ENCODE measurements around the gene PON3. TPM values are rescaled to one million over a fixed set of nuclear protein-coding genes. Genes with fewer than 3 reads are reported as not detected.

Gene PON3
- total and polyA plus RNA-seq, 12 donors: 0.23 to 2.7 (median 0.64) TPM; not detected in 1

DNA sequence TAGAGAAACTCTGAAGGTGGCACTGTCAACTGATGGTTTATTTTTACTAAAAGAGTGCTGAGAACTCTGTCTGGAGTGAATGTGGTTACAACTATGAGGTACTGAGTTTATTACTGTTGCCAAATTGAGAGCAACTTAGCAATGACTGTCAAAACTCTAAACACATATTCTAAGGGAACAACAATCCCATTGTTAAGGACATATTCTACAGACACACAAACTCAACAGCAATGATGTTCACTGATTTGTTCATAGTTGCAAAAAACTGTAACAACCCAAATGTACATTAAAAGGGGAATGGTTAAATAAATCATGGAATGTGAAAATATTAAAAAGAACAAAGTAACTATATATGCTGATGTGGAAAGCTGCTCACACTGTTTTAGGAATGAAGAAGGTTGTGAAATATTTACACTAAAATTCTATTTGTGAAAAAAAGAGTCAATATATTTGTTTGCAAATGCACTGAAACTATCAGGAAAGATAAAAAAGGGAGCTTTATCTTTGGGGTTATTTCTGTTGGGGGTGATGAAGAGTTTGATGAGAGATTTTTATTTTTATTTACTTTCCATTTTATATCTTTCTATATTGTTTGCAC is 25.8 kb upstream of the PON3 start:
- H3K4me1 ChIP-seq: peaks cover 0 to 12% (median 0%) of the 10 kb centered on the region in 9 donors
- H3K27me3 ChIP-seq: no peaks in the 10 kb centered on the region
- peaks cover 0 to 24% (median 0%) of the 10 kb centered on the region in 9 donors for H3K36me3 ChIP-seq
- TF ChIP-seq, protein P1, sequence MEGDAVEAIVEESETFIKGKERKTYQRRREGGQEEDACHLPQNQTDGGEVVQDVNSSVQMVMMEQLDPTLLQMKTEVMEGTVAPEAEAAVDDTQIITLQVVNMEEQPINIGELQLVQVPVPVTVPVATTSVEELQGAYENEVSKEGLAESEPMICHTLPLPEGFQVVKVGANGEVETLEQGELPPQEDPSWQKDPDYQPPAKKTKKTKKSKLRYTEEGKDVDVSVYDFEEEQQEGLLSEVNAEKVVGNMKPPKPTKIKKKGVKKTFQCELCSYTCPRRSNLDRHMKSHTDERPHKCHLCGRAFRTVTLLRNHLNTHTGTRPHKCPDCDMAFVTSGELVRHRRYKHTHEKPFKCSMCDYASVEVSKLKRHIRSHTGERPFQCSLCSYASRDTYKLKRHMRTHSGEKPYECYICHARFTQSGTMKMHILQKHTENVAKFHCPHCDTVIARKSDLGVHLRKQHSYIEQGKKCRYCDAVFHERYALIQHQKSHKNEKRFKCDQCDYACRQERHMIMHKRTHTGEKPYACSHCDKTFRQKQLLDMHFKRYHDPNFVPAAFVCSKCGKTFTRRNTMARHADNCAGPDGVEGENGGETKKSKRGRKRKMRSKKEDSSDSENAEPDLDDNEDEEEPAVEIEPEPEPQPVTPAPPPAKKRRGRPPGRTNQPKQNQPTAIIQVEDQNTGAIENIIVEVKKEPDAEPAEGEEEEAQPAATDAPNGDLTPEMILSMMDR (IDR thresholded peaks at IDR 0.05): no peak
- no peak for DNase-seq
- no peak for ATAC-seq
- no peaks in the 10 kb centered on the region for H3K9me3 ChIP-seq
- H3K4me3 ChIP-seq: no peak overlapping the region
- intact Hi-C loops (cut with DNase I): no loop called here
- H3K27ac ChIP-seq: no peak overlapping the region

DNA sequence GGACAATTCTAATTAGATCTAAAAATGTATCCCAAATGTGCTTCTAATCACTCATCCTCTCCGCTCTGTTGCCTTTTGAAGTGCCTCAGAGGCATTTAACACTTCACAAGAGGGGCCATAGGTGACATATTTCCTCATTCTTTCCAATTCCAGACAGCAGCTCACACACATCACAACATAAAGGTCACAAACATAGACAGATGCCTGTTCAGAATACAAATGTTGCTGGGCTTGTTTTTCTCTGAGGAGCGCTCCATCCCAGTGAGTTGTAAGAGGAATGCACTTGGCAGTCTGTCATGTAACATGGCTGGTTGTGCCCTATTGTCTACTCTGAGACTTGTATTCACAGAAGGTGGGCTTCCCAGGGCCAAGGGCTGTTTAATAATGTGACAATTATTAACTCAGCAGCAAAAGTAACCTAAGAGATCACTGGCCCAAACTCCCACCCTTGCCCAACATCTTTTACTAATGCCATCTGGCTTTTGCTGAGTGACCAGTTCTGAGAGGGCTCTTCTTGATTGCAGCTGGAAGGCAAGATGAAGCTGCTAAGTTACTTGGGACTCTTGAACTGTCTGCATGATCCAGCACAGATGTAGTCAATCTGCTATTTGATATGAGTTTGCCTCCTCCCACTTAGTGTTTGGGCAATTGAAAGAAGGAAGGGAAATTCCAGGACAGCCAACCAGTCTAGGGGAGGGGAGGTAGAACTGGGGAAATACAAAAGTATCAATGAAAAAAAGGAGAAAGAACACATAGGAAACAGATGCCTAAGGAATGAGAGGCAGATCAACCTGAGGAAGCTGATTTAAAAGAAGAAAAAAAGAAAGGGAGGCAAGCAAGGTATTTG is 25.0 kb upstream of the PON3 start:
- Histone ChIP-seq H3K4me1 (peaks cover 0 to 12% (median 0%) of the 10 kb centered on the region in 9 donors), H3K9me3 (no peaks in the 10 kb centered on the region), H3K4me3 (no peak overlapping the region), H3K27ac (no peak overlapping the region), H3K36me3 (peaks cover 0 to 31% (median 0%) of the 10 kb centered on the region in 9 donors), H3K27me3 (no peaks in the 10 kb centered on the region)
- TF ChIP-seq, protein P1 (IDR thresholded peaks at IDR 0.05): no peak
- DNase-seq (no peak), ATAC-seq (peak in 1 of 8 donors; percentile 53)
- intact Hi-C loops (cut with DNase I): no loop called here
- WGBS, 2 donors: 85 to 92% methylated on average over 2 of the region's 2 CpGs

DNA sequence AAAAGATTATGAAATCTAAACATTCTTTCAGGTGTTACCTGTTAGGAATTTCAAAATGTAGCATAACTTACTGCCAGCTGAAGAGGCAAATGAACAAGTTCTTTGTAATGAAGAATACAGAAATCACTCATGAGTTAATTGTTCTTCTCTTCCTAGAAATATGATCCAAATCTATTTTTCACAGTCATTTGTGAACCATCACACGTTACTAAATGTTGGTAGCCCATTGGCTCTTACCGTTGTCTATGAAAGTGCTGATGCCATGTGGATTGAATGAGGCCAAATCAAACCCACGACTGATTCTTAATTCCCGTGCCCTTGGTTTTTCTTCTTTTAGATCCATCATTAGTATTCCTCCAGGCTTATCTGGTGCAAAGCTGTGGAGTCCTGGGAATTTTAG is 15.9 kb upstream of the PON3 start:
- no peaks in the 10 kb centered on the region for H3K27me3 ChIP-seq
- H3K9me3 ChIP-seq: no peaks in the 10 kb centered on the region
- intact Hi-C loops (cut with DNase I): no loop called here
- no peak for ATAC-seq
- H3K4me1 ChIP-seq: no peaks in the 10 kb centered on the region
- H3K36me3 ChIP-seq: peaks cover 0 to 90% (median 21%) of the 10 kb centered on the region in 9 donors
- TF ChIP-seq, protein P1 (IDR thresholded peaks at IDR 0.05): no peak
- 87 to 94% methylated on average over 4 of the region's 4 CpGs for WGBS, 2 donors
- H3K4me3 ChIP-seq: no peak overlapping the region
- no peak overlapping the region for H3K27ac ChIP-seq
- DNase-seq: no peak

DNA sequence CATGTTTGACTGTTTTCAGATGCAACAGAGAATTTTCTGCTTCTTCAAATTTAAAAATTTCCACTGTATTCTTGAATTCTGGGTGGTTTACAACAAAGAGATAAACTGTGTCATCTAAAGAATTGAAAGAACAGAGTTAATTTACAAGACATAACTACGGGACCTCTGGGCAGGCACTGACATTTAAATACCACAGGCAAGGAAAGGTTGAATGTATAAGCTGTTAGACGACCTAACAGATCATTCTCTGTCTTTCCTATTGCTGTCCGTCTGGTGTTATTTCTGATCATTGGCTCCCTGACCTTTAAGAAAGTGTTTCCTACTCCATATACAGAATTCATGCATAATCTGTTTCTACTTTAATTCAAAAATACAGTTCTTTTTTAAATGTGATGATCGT is 15.5 kb upstream of the PON3 start:
- TF ChIP-seq, protein P1 (IDR thresholded peaks at IDR 0.05): no peak
- ATAC-seq: no peak
- no peak for DNase-seq
- no peak overlapping the region for H3K4me3 ChIP-seq
- WGBS, 2 donors: 86 to 89% methylated on average over 4 of the region's 4 CpGs
- H3K27me3 ChIP-seq: no peaks in the 10 kb centered on the region
- no peak overlapping the region for H3K27ac ChIP-seq
- intact Hi-C loops (cut with DNase I): no loop called here
- no peaks in the 10 kb centered on the region for H3K4me1 ChIP-seq
- H3K36me3 ChIP-seq: peaks cover 0 to 94% (median 21%) of the 10 kb centered on the region in 9 donors
- H3K9me3 ChIP-seq: no peaks in the 10 kb centered on the region
